Ascending aorta (tissue), 2 donors: ENCODE data around the gene PIK3CD. TPM values are rescaled to one million over a fixed set of nuclear protein-coding genes. Genes with fewer than 3 reads are reported as not detected.

Source experiments
- DNase-seq, 2 donors: peaks; one replicate each; pipeline ENCODE4 v3.0.0-alpha.2; 2019; ENCODE audit warnings: low spot score in 2 of 2
- H3K27ac ChIP-seq, 2 donors: fragments of 200-600 bp; sonication (generic); one replicate each; pipeline ENCODE4 v1.5.1; 2016 to 2017; ENCODE audit warnings: mild to moderate bottlenecking in 1 of 2
- H3K27me3 ChIP-seq: fragments of 200-600 bp; sonication (generic); one replicate; pipeline ENCODE4 v1.5.1; 2017
- H3K36me3 ChIP-seq, 2 donors: fragments of 200-600 bp; sonication (generic); one replicate each; pipeline ENCODE4 v1.5.1; 2016
- H3K4me1 ChIP-seq, 2 donors: fragments of 200-600 bp; sonication (generic); one replicate each; pipeline ENCODE4 v1.5.1; 2016 to 2017; ENCODE audit warnings: mild to moderate bottlenecking in 1 of 2
- H3K4me3 ChIP-seq, 2 donors: fragments of 200-600 bp; sonication (generic); one replicate each; pipeline ENCODE4 v1.5.1; 2016 to 2017; ENCODE audit warnings: mild to moderate bottlenecking in 1 of 2
- H3K9me3 ChIP-seq, 2 donors: fragments of 200-600 bp; sonication (generic); one replicate each; pipeline ENCODE4 v1.5.1; 2016
- CTCF ChIP-seq, 3 experiments: fragments of 200-600 bp in 2 of 3; fragments of 450-650 bp in 1 of 3; sonication (generic) in 2 of 3; IDR thresholded peaks; one replicate each; pipeline ENCODE4 v1.5.1; 2016 to 2019; ENCODE audit warnings: antibody characterized with exemption in 3 of 3, mild to moderate bottlenecking in 1 of 3, moderate library complexity in 1 of 3
- intact Hi-C: fragments of 100-400 bp; cut with DNase I; formaldehyde crosslinking; loops from one replicate; pipeline ENCODE4 v1.15.1; 2023
- total RNA-seq: library from RNA; depleted of rRNA; stranded (reverse); fragments of >200 nt; gene quantifications from one replicate; pipeline ENCODE4 v1.1.0, GENCODE V29; 2016

PIK3CD gene
- total RNA-seq, 1 donor from 2014 or later: 19.7 TPM

GRCh38 chr1:9729523-9729922, 78.0 kb downstream of the PIK3CD start:
- DNase-seq: no peak
- no peak for TF ChIP-seq CTCF (IDR thresholded peaks at IDR 0.05)
- intact Hi-C loops: no loop called here
- Histone ChIP-seq H3K27me3 (no peaks in the 10 kb centered on the region), H3K4me1 (no peaks in the 10 kb centered on the region), H3K36me3 (peaks cover 62 to 81% of the 10 kb centered on the region in 2 donors), H3K4me3 (no peak overlapping the region), H3K9me3 (no peaks in the 10 kb centered on the region), H3K27ac (no peak overlapping the region)

GRCh38 chr1:9730096-9730901, 78.8 kb downstream of the PIK3CD start:
- no peak for TF ChIP-seq CTCF (IDR thresholded peaks at IDR 0.05)
- no peak overlapping the region for H3K4me3 ChIP-seq
- peaks cover 65 to 85% of the 10 kb centered on the region in 2 donors for H3K36me3 ChIP-seq
- intact Hi-C loops: no loop called here
- no peaks in the 10 kb centered on the region for H3K27me3 ChIP-seq
- H3K27ac ChIP-seq: no peak overlapping the region
- peak in 1 of 2 donors; percentile 35 for DNase-seq
- no peaks in the 10 kb centered on the region for H3K9me3 ChIP-seq
- no peaks in the 10 kb centered on the region for H3K4me1 ChIP-seq

GRCh38 chr1:9731051-9731537, 79.6 kb downstream of the PIK3CD start:
- no peak for DNase-seq
- Histone ChIP-seq H3K36me3 (peaks cover 73 to 93% of the 10 kb centered on the region in 2 donors), H3K27me3 (no peaks in the 10 kb centered on the region), H3K4me1 (no peaks in the 10 kb centered on the region), H3K27ac (no peak overlapping the region), H3K9me3 (no peaks in the 10 kb centered on the region), H3K4me3 (no peak overlapping the region)
- intact Hi-C loops: no loop called here
- TF ChIP-seq CTCF (IDR thresholded peaks at IDR 0.05): no peak

GRCh38 chr1:9731561-9731960, 80.0 kb downstream of the PIK3CD start:
- Histone ChIP-seq H3K9me3 (no peaks in the 10 kb centered on the region), H3K27ac (no peak overlapping the region), H3K27me3 (no peaks in the 10 kb centered on the region), H3K36me3 (peaks cover 76 to 97% of the 10 kb centered on the region in 2 donors), H3K4me1 (no peaks in the 10 kb centered on the region), H3K4me3 (no peak overlapping the region)
- intact Hi-C loops: no loop called here
- DNase-seq: no peak
- TF ChIP-seq CTCF (IDR thresholded peaks at IDR 0.05): no peak

- no peaks in the 10 kb centered on the region for H3K4me1 ChIP-seq
- H3K27me3 ChIP-seq: no peaks in the 10 kb centered on the region
- H3K4me3 ChIP-seq: no peak overlapping the region
- no peak for TF ChIP-seq CTCF (IDR thresholded peaks at IDR 0.05)
- no peak overlapping the region for H3K27ac ChIP-seq
- H3K36me3 ChIP-seq: peaks cover 79 to 98% of the 10 kb centered on the region in 2 donors
- H3K9me3 ChIP-seq: no peaks in the 10 kb centered on the region
- intact Hi-C loops: no loop called here
- no peak for DNase-seq
These were observed 80.8 kb downstream of the PIK3CD start for GRCh38 chr1:9732123-9732971.
